GM19438 (cell line): ENCODE measurements around the gene CSTB.
"Not testable (repeated sequence)": the region's sequence is repeated elsewhere in the genome, so short reads cannot be mapped to it uniquely, and the experiment has no call there.

Source experiments
- ATAC-seq: cut with Tn5 transposase; IDR thresholded peaks from one replicate; pipeline ENCODE4 v1.9.1; 2021; ENCODE audit warnings: low read depth; ENCODE audit not compliant: unreplicated experiment

Gene CSTB, protein sequence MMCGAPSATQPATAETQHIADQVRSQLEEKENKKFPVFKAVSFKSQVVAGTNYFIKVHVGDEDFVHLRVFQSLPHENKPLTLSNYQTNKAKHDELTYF

DNA sequence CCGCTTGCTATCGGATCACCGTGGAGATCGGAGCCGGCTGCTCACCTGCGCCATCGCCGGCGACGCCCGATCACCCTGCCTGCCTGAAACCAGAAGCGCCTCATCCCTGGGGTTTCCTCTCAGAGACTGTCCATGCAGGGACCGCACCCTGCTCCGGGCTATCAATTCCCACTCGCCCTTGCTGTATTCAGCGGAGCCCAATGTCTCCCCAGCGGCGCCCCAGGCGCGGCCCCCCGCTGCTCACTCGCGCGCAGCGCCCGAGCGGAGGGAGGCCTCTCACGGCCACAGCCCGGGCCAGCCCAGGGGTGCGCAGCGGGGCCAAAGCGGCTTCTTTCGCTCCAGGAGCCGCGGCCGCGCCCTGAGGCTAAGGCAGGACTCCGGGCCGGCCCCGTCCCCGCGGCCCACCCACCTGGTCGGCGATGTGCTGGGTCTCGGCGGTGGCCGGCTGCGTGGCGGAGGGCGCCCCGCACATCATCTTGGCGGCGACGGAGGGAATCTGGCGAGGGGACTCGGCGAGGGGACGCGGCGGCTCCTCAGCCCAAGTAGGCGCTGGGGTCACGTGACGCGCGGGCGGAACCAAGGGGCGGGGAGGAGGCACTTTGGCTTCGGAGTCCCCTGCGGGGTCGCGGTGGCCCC lies at the start of gene CSTB:
Gene CSTB (minus strand): TSS at position 514 of the 636 bp plus-strand sequence. CDS start 39 bp downstream, at position 475.
- peak; percentile 48 for ATAC-seq

DNA sequence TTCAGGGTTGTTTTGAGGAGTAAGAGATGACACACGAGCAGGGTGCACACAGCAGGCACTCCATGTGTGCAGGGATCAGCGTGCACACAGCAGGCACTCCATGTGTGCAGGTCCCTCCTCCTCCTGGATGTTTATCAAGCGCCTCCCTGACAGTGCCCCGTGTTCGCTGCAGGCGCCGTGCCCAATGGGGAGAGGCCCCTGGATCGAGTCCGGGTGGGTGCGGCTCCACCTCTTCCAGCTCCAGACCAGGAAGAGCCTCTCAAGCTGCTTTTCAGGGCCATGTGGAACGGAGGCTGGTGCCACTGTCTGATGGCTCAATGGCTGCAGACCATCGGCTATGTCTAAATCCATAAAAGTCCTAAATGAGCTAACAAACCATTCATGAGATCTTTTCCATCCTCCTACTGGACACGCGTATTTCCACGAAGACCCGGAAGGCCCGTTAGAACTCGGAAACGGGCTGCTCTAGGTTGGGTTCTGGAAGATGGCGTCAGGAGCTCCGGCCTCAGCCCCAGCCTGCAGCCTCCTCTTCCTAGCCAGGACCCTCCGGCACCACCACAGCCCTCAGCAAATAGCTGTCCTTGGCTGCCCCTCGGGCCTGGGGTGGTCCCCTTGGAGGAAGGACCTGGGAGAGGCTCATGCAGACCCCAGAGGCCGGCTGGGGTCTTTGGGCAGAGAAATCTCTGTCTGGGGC lies 49.3 kb upstream of the CSTB start:
- ATAC-seq = no peak

DNA sequence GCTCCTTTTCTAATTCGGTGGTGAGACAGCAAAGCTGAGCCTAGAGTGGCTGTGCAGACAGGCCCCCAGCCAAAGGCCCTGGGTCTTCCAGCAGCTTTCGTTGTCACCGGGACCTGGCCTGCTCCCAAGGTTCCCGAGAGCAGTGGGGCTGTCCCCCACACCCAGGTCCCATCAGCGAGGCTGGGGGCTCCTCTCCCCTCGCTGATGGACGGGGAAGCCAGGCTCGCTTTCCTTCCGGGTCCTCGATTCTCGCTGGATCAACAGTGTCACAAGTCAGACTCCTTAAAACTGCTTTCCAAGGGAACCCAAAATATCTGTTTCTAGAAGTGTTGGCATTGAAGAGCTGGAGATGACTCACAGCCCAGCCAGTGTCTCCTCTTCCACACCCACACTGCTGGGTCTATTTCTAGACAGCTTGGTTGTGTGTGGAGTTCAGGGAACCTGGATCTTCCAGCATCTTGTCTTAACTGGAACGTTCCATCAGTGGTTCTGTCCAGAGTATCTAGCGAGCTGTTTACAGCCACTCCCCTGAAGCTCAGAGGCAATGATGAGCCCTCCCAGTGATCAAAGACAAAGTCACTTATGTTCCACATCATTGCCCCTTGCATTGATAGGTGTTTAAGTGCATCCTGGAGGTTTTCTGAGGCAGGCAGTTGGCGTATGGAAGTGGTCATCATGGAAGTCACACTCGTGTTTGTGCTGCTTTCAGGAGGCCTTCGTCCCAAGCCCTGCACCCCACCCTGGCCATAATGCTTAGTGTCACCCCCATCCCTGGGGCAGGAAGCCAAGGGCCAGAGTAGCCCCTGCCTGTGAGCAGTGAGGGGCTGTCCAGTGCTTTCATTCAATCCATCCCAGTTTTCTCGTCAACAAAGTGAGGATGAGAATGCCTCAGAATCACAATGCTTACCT lies 48.5 kb upstream of the CSTB start:
- no peak for ATAC-seq

DNA sequence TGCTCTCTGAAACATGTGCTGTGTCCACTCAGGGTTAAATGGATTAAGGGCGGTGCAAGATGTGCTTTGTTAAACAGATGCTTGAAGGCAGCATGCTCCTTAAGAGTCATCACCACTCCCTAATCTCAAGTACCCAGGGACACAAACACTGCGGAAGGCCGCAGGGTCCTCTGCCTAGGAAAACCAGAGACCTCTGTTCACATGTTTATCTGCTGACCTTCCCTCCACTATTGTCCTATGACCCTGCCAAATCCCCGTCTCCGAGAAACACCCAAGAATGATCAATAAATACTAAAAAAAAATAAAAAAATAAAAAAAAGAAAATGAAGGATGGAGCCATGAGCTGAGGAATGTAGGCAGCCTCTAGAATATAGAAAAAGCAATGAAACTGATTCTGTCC lies 46.6 kb upstream of the CSTB start:
- ATAC-seq = not testable (repeated sequence)

DNA sequence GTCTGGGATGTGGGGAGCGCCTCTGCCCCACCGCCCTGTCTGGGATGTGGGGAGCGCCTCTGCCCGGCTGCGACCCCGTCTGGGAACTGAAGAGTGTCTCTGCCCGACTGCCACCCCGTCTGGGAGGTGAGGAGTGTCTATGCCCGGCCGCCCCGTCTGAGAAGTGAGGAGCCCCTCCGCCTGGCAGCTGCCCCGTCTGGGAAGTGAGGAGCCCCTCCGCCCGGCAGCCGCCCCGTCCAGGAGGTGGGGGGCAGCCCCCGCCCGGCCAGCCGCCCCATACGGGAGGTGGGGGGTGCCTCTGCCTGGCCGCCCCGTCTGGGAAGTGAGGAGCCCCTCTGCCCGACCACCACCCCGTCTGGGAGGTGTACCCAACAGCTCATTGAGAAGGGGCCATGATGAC lies 46.1 kb upstream of the CSTB start:
- not testable (repeated sequence) for ATAC-seq

DNA sequence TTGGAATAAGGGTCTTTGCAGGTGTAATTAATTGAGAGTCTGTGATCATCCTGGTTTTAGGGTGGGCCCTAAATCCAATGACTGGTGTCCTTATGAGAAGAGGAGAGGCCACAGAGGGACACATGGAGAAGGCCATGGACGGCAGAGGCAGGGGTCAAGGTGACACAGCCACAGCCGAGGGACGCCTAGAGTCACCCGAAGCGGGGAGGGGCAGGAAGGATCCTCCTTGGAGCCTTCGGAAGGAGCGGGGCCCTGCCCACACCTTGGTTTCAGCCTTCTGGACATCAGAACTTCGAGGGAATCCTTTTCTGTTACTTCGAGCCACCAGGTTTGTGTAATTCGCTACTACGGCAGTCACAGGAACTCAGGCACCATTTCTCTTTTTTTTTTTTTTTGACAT lies 44.4 kb upstream of the CSTB start:
- ATAC-seq = no peak

DNA sequence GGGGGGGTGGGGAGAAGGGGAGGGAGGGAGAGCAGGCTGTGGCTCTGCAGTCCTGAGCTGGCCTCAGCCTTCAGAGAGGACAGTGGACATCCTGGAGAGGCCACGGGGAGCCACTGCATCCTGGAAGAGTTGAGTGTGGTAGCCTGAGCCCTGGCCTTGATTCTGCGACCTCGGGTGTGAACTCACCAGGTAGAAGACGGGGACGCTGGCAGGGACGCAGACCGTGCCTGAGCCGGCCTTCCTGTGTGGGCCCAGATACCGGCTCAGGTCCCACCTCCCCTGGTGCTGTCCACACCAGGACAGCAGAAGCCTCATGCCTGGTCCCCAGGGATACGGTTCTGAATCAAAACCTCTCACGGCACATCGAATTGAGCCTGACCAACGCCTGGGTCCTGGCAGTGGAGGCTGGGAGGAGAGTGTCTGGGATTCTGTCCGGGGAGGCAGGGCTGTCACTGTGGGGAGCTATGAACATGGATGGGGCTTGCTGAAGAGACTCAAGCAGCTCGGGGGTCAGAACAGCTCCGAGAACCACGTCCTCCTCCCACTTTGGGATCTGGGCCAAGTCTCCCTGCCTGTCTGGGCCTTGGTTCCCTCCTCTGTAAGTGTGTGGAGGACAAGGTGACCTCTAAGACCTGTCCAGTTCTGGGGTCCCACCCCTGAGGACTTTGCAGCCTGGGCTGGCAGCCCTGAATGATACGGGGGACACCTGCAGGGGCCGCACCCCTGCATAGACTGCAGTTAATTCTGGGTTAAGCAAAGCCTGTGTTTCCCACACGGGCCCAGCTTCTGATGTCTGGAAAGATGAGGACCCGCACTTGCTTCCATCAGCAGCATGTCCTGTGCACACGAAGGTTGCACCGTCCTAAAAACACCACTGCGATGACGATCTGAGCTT lies 43.6 kb upstream of the CSTB start:
- no peak for ATAC-seq

DNA sequence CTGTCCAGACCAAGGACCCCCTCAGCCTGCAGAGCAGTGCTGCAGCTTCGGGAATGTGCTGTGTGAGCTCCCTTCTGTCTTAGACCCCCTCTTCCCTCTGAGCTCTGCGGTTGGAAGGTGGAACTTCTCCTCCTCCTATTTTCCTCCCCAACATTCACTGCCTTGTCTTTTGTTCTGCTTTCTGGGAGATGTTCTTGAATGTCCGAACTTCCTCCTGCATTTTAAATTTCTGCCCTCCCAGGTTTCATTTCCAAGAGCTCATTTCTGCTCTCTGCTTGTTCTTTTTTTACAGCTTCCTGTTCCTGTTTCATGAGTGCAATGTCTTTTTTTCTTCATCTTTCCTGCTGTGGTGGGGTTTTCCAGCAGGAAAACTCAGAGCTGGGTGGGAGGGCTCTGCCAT lies 42.6 kb upstream of the CSTB start:
- no peak for ATAC-seq

DNA sequence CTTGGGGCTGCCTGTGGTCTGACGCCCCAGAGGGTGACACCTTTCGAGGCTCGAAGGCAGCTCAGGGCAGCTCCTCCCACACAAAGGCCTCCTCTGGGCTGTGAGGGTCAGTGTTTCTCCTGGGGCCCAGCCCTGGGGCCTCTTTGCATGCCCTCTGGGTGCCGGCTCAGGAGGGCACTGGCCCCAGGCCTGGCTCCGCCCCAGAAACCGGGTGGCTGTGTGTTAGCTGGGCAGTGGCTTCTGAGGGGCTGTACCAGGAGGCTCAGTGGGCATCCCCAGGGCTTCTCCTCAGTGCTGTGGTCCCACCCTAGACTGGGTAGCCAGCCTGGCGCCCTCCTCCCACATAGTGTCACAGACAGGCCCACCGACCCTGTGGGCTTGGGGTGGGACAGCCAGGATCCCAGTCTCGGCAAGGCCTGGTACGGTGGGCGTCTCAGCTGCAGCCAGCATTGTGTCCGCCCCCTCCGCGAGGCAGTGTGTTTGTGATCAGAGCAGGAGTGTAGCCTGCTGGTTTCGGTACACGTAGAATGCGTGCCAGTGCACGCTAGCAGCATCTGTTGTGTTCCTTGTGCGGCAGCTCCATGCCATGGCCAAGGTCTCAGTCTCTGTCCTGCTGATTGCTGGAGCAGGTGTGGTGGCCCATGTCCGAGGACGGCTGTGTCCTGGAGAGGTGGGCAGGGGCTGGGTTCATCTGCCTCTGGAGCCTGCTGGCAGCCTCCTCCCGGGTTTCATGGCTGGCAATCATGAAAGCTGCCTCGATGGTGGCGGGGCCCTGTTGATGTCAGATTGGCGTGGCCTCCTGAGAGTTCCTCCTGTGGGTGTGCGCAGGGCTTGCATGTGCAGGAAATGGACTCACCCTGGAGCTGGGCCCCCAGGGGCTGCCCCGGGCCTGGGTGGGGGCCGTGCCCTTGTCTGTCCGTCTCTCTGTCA lies 41.3 kb upstream of the CSTB start:
- no peak for ATAC-seq

DNA sequence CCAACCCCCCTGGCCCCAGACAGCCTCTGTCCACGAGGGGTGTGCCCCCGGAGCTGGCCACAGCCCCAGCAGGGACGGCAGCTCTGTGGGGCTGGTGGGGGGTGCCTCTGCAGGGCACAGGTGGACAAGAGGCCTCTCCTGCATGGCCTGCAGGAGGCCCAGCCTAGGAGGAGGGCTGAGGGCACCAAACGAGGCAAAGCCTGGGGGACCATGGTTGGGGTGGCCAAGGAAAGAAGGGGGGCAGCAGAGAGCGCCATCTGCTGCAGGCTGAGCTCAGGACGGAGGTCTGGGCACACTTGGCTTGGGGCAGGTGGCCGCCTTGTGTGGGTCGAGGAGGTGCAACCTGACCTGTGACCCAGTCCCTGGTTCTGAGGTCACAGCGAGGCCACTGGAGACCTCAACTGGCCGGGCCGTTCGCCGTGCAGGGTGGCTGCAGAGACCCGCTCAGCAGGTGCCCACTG lies 40.5 kb upstream of the CSTB start:
- no peak for ATAC-seq

DNA sequence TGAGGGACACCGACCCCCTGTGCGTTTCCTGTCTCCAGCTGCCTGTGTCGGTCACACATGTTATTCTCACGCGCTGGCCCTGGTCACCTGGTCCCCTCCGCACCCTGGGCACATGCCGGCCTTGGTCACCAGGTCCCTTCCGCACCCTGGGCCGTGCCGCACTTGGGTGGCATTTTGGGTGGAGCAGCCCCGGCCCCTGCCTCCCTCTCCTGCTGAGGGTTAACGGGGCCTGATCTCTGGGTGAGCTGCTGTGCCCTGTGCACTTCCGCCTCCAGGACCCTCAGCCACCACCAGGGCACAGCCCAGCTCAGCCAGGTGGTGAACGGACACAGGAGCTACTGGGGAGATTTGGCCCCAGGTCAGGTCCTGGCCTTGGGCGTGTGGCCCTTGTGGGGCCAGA lies 39.9 kb upstream of the CSTB start:
- ATAC-seq = no peak

DNA sequence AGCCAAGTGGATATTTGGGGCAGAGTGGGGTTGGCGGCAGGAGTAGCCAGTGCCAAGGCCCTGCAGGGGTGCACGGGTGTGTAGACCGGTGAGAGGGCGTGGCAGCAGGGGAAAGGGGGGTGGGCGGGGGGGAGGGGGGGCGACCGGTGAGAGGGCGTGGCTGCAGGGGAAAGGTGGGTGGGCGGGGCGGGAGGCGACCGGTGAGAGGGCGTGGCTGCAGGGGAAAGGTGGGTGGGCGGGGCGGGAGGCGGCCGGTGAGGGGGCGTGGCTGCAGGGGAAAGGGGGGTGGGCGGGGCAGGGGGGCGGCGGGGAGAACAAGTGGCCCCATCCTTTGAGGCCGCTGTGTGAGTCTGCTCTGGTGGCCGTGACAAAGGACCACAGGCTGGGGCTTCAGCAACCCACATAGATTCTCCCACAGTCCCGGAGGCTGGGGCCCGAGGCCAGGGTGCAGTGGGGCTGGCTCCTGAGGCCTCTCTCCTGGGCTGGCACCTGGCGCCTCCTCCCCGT lies 39.1 kb upstream of the CSTB start:
- ATAC-seq = no peak

DNA sequence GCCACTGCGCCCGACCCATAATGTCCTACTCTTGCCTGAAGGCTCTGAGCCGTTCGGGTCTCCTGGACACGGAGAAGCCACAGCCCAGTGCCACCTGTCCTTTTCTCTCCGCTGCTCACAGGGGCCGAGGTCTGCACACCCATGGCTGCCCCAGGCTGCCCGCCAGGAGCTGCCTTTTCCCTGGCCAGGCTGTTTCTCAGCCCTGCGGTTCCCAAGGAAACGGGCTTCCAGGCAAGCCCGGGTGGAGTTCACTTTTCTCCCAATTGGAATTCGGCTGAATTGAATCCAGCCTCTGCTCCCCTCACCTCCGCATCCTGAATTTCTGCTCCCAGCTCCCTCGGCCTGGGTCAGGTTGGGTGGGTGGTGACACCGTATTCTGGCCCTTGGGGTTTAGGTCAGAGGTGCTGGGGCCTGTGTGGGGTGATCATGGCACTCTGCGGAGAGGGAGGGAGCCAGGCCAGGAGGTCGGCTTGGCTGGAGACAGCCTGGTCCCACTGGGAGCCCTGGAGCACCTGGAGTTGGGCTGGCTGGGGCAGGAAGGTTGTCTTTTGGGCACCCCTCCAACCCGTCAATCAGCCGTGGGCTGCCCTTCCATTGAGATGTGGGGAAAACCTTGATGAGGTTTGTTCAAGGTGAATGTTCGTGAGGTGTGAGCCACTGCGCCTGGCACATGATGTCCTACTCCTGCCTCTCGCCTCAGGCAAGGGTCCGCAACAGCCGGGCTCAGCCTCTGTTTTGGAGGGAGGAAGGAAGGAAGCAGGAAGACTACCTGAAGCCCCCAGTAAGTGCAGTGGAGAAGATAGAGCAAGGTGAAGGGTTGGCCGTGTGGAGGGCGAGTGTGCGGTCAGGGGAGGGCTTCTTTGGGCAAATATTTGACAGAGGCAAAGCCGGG lies 38.4 kb upstream of the CSTB start:
- ATAC-seq = no peak

DNA sequence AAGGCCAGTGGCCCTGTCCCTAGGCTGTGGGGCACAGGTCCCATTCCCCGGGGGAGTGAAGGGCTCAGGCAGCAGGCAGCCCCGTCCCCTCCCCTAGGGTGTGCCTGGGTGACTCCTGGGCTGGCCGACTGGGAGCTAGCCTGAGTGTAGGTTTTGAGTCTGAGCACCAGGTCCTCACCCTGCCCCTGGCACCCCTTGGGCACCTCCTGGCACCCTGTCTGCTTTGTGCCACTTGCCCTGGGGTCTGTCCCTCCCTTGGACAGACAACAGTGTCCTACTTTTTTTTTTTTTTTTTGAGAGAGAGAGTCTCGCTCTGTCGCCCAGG lies 37.5 kb upstream of the CSTB start:
- ATAC-seq = no peak

DNA sequence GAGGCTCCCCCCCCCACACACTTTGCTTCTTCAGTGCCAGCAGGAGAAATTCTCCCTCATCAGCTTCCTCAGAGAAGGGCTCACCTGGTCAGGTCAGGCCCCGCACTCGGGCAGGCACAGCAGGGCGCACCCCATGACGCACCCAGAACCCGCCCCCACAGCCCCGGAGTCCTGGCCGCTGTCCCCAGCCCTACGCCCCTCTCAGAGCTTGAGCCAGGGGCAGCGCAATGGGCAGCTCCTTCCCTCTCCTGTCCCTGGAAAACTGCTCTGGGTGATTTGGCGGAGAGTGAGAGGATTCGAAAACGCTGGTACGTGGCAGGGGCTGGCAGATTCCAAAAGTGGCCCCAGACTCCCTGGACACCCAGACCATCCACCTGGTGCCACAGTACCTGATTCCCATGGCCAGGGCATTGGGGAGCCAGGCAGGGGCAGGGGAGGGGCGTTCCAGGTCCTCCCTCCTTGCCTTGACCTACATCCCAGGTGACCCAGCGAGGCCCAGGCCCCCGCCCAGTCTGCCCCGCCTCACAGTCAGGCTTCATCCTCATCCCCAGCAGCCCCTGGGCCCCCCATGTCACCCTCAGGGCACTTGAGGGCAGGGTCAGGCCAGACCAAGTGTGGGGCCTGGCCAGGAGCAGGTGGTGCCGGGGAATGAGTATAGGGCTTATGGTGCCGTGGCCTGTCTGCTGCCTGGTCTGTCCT lies 37.0 kb upstream of the CSTB start:
- ATAC-seq = no peak

DNA sequence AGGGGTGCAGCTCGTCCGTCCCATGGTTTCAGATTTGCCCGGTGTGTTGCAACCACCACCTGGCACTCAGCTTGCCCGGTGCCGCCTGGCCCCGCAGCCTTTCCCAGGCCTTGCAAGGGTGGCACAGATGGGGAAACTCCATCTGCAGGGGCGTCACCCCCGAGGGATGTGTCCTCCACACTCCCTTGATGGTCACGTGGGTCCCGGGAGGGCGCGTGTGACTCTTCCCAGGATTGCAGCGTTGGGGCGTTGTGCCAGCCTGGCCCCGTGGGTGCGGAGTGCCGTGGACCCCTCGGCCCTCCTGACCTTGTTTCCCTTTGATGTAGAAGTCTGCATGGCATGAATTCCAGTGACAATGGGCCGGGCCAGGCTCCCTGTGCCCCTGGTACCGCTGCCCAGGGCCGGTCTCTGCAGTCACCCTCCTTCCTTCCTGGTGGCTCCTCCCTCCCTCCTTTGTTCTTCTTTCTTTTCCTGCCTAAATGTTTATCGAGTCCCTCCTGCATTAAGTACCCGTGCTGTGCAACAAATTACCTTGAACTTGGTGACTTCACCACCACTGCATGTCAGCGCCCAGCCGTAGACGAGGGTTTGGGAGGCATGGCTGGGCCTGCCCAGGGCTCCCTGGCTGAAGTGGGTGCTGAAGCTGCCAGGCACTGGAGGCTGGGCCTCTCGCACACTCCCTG lies 36.2 kb upstream of the CSTB start:
- ATAC-seq = no peak
